HEK293 (cell line): Measurements from ENCODE around the gene LDLRAD4.
A peak's percentile ranks its signal among the peaks of the same experiment; 100 is the strongest.

Experiments
- CTCF ChIA-PET: fragments of 350-600 bp; formaldehyde crosslinking; extraction: SDS; loops from one replicate; lab custom pipeline; 2021; ENCODE audit warnings: antibody characterized with exemption; lab: Yijun Ruan, JAX
- POLR2A ChIA-PET: fragments of 300-600 bp; formaldehyde crosslinking; extraction: SDS; loops from one replicate; lab custom pipeline; 2020; ENCODE audit warnings: antibody characterized with exemption, inconsistent platforms; lab: Yijun Ruan, JAX
- H3K27ac ChIP-seq: fragments of 200-500 bp; sonication (Bioruptor generic); 2 replicates; pipeline ENCODE4 v1.5.1; 2014; ENCODE audit warnings: low read depth, low read length, control low read depth, inconsistent platforms; ENCODE audit errors: extremely low read depth
- H3K36me3 ChIP-seq, 2 experiments: fragments of 200-500 bp in 1 of 2; sonication (Bioruptor generic) in 1 of 2; 1 replicate in 1 of 2; 2 replicates in 1 of 2; pipeline ENCODE4 v1.5.1; 2014 to 2017; ENCODE audit warnings: inconsistent platforms in 2 of 2, low read length in 2 of 2; ENCODE audit not compliant: control insufficient read depth in 2 of 2, insufficient read depth in 1 of 2
- H3K4me1 ChIP-seq: fragments of 200-500 bp; sonication (Bioruptor generic); 2 replicates; pipeline ENCODE4 v1.5.1; 2014; ENCODE audit warnings: mild to moderate bottlenecking, low read length, inconsistent platforms; ENCODE audit not compliant: control insufficient read depth, insufficient read depth
- H3K4me3 ChIP-seq: 2 replicates; pipeline ENCODE4 v1.5.1; 2011; ENCODE audit warnings: low read depth, mild to moderate bottlenecking, control low read depth, low read length, moderate library complexity
- H3K9me3 ChIP-seq: fragments of 200-500 bp; sonication (Bioruptor generic); 2 replicates; pipeline ENCODE4 v1.5.1; 2014; ENCODE audit warnings: low read depth, low read length, inconsistent platforms; ENCODE audit not compliant: control insufficient read depth, insufficient read depth
- BCL11B ChIP-seq: fragments of 450-650 bp; formaldehyde crosslinking; IDR thresholded peaks from 2 replicates; pipeline ENCODE4 v1.5.1; 2016; ENCODE audit warnings: low read depth, missing biosample characterization, missing genetic modification characterization
- HOXD13 ChIP-seq: sonication (generic); formaldehyde crosslinking; IDR thresholded peaks from 2 replicates; pipeline ENCODE4 v1.8.0; 2022; ENCODE audit warnings: missing genetic modification reagents, borderline replicate concordance
- INSM2 ChIP-seq: fragments of 450-650 bp; formaldehyde crosslinking; IDR thresholded peaks from 2 replicates; pipeline ENCODE4 v1.5.1; 2016; ENCODE audit warnings: missing biosample characterization, missing genetic modification characterization
- KLF7 ChIP-seq: fragments of 450-650 bp; formaldehyde crosslinking; IDR thresholded peaks from 2 replicates; pipeline ENCODE4 v1.5.1; 2016; ENCODE audit warnings: missing biosample characterization, missing genetic modification characterization, borderline replicate concordance
- ZBTB26 ChIP-seq: fragments of 450-650 bp; formaldehyde crosslinking; optimal IDR thresholded peaks from 2 replicates; pipeline ENCODE3; 2016; ENCODE audit warnings: missing biosample characterization, mild to moderate bottlenecking, missing genetic modification characterization
- ZBTB48 ChIP-seq: fragments of 450-650 bp; formaldehyde crosslinking; IDR thresholded peaks from 2 replicates; pipeline ENCODE4 v1.5.1; 2016; ENCODE audit warnings: missing biosample characterization, missing genetic modification characterization
- ZIC2 ChIP-seq: fragments of 450-650 bp; formaldehyde crosslinking; IDR thresholded peaks from 2 replicates; pipeline ENCODE4 v1.5.1; 2016; ENCODE audit warnings: missing biosample characterization, missing genetic modification characterization
- ZNF155 ChIP-seq: fragments of 450-650 bp; formaldehyde crosslinking; IDR thresholded peaks from 2 replicates; pipeline ENCODE4 v1.5.1; 2016; ENCODE audit warnings: missing biosample characterization, missing genetic modification characterization
- ZNF16 ChIP-seq: fragments of 450-650 bp; formaldehyde crosslinking; IDR thresholded peaks from 2 replicates; pipeline ENCODE4 v1.5.1; 2016; ENCODE audit warnings: low read depth, missing biosample characterization, missing genetic modification characterization
- ZNF2 ChIP-seq: fragments of 450-650 bp; formaldehyde crosslinking; IDR thresholded peaks from 2 replicates; pipeline ENCODE4 v1.5.1; 2016; ENCODE audit warnings: missing biosample characterization, missing genetic modification characterization
- ZNF223 ChIP-seq: fragments of 450-650 bp; formaldehyde crosslinking; IDR thresholded peaks from 2 replicates; pipeline ENCODE4 v1.5.1; 2016; ENCODE audit warnings: missing biosample characterization, missing genetic modification characterization
- ZNF350 ChIP-seq: fragments of 450-650 bp; formaldehyde crosslinking; IDR thresholded peaks from 2 replicates; pipeline ENCODE4 v1.5.0; 2017; ENCODE audit warnings: missing biosample characterization, mild to moderate bottlenecking, missing genetic modification characterization
- ZNF501 ChIP-seq: fragments of 450-650 bp; formaldehyde crosslinking; IDR thresholded peaks from 2 replicates; pipeline ENCODE4 v1.5.1; 2016; ENCODE audit warnings: missing biosample characterization, missing genetic modification characterization
- ZNF530 ChIP-seq: fragments of 450-650 bp; formaldehyde crosslinking; IDR thresholded peaks from 2 replicates; pipeline ENCODE4 v1.5.1; 2016; ENCODE audit warnings: low read depth, missing biosample characterization, missing genetic modification characterization
- ZNF776 ChIP-seq: fragments of 450-650 bp; formaldehyde crosslinking; IDR thresholded peaks from 2 replicates; pipeline ENCODE4 v1.5.0; 2017; ENCODE audit warnings: missing biosample characterization, missing genetic modification characterization, borderline replicate concordance
- ZNF777 ChIP-seq: fragments of 450-650 bp; formaldehyde crosslinking; IDR thresholded peaks from 2 replicates; pipeline ENCODE4 v1.5.1; 2017; ENCODE audit warnings: missing biosample characterization, missing genetic modification characterization, borderline replicate concordance
- ZNF785 ChIP-seq: fragments of 450-650 bp; formaldehyde crosslinking; IDR thresholded peaks from 2 replicates; pipeline ENCODE4 v1.5.1; 2016; ENCODE audit warnings: missing biosample characterization, missing genetic modification characterization
- ZNF837 ChIP-seq: fragments of 450-650 bp; formaldehyde crosslinking; IDR thresholded peaks from 2 replicates; pipeline ENCODE4 v1.5.1; 2016; ENCODE audit warnings: missing biosample characterization, missing genetic modification characterization
- ZXDB ChIP-seq: fragments of 450-650 bp; formaldehyde crosslinking; IDR thresholded peaks from 2 replicates; pipeline ENCODE4 v1.5.1; 2016; ENCODE audit warnings: missing biosample characterization, missing genetic modification characterization
- TF ChIP-seq, protein P1 (sequence below): fragments of 450-650 bp; formaldehyde crosslinking; IDR thresholded peaks from 2 replicates; pipeline ENCODE4 v1.5.1; 2016; ENCODE audit warnings: missing biosample characterization, missing genetic modification characterization

The LDLRAD4 gene

GRCh38 chr18:13481331-13481730 lies 262.8 kb downstream of the LDLRAD4 start (continued):
- TF ChIP-seq, protein P1, sequence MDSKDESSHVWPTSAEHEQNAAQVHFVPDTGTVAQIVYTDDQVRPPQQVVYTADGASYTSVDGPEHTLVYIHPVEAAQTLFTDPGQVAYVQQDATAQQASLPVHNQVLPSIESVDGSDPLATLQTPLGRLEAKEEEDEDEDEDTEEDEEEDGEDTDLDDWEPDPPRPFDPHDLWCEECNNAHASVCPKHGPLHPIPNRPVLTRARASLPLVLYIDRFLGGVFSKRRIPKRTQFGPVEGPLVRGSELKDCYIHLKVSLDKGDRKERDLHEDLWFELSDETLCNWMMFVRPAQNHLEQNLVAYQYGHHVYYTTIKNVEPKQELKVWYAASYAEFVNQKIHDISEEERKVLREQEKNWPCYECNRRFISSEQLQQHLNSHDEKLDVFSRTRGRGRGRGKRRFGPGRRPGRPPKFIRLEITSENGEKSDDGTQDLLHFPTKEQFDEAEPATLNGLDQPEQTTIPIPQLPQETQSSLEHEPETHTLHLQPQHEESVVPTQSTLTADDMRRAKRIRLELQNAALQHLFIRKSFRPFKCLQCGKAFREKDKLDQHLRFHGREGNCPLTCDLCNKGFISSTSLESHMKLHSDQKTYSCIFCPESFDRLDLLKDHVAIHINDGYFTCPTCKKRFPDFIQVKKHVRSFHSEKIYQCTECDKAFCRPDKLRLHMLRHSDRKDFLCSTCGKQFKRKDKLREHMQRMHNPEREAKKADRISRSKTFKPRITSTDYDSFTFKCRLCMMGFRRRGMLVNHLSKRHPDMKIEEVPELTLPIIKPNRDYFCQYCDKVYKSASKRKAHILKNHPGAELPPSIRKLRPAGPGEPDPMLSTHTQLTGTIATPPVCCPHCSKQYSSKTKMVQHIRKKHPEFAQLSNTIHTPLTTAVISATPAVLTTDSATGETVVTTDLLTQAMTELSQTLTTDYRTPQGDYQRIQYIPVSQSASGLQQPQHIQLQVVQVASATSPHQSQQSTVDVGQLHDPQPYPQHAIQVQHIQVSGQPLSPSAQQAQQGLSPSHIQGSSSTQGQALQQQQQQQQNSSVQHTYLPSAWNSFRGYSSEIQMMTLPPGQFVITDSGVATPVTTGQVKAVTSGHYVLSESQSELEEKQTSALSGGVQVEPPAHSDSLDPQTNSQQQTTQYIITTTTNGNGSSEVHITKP (tag by site-specific recombination): no peak
- TF ChIP-seq ZNF16 (tag by site-specific recombination) (no peak), BCL11B (no peak), ZXDB (tag by site-specific recombination) (no peak), ZBTB26 (tag by site-specific recombination) (no peak), ZNF350 (tag by site-specific recombination) (no peak), ZBTB48 (tag by site-specific recombination) (no peak), ZNF776 (tag by site-specific recombination) (no peak)

DNA sequence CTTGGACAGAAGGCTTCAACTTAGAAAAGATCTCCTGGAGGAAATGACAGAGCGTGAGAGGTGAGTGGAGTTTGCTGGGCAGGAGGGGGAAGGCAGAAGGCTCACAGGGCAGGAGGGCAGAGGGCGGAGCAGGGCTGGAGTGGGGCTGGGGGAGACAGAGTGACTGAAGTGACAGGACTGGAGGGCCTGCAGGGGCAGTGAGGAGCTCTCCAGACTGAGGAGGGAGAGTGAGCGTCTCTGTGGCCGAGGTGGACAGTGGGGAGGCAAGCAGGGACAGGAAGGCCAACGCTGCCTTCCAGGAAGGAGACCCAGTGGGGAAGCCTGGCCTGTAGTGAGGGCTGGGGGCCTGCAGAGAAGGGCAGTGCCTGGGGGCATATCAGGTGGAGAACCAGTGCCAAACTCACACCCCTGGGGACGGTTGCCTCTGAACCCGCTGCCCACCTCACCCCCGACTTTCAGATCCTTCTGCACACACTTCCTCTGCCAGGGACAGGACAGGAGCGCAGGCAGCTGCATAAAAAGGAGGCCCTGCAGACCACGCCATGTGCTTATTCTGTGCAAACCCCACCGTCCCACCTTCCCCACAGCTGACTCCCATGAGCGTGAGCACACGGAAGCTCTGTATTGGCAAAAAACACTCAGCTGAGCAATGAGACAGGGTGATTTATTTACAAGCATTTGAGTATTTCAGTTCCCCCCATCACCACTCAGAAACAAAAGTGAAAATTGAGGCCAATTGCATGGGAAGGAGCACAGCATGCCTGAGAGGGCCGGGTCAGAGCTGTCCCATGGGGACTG lies 263.5 kb downstream of the LDLRAD4 start:
- CTCF ChIA-PET: no interaction called here
- Histone ChIP-seq H3K27ac (no peak overlapping the region), H3K9me3 (no peaks in the 10 kb centered on the region), H3K4me1 (no peaks in the 10 kb centered on the region), H3K4me3 (no peak overlapping the region), H3K36me3 (no peaks in the 10 kb centered on the region)
- TF ChIP-seq ZNF501 (tag by site-specific recombination) (no peak), ZNF785 (no peak), ZNF2 (no peak), ZNF777 (tag by site-specific recombination) (no peak), KLF7 (no peak)
- POLR2A ChIA-PET: no interaction called here

GRCh38 chr18:13482618-13482945 lies 264.0 kb downstream of the LDLRAD4 start:
- no peak for TF ChIP-seq ZIC2 (tag by site-specific recombination)
- peak; percentile 98 for TF ChIP-seq ZNF530
- no peak for TF ChIP-seq HOXD13 (CRISPR knock-in tag)
- TF ChIP-seq ZNF155 (tag by site-specific recombination): no peak
- no peak for TF ChIP-seq INSM2 (tag by site-specific recombination)
- TF ChIP-seq ZNF223 (tag by site-specific recombination): no peak
- no peak for TF ChIP-seq ZNF837
- Histone ChIP-seq H3K36me3 (no peaks in the 10 kb centered on the region), H3K4me1 (no peaks in the 10 kb centered on the region), H3K4me3 (no peak overlapping the region), H3K9me3 (no peaks in the 10 kb centered on the region), H3K27ac (no peak overlapping the region)
- POLR2A ChIA-PET: no interaction called here
- CTCF ChIA-PET: no interaction called here
